Measurements from ENCODE around the gene MAML2. TPM values are rescaled to one million over a fixed set of nuclear protein-coding genes. Genes with fewer than 3 reads are reported as not detected.

The MAML2 gene
- polyA plus RNA-seq, 3 donors, result 0.57 to 7.6 (median 1.2) TPM

DNA sequence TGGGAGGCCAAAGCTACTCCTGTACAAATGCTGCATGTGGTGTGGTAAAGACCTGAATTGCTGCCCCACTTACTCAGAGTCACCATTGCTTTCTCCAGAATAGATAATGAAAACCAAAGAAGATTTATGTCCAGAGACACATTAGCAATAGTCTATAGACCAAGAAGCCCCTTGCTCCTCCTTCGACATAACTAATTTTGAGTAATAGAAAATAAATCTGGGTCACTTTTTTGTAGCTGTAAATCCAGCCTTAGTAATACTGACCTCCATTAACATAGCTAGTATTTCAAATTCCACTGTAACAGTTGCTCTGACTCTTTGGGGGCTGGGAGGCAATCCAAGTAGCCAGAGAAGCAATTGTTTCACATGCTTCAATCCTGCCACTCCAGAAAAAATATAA is 145.9 kb downstream of the MAML2 start:
- Mint-ChIP-seq H3K9me3 (peaks cover 0 to 1% (median 0%) of the 10 kb centered on the region in 7 donors), H3K4me3 (no peak overlapping the region), H3K4me1 (peaks cover 52% of the 10 kb centered on the region), H3K27me3 (ENCODE audit: low read depth in 3 of 3) (peaks cover 2 to 3% (median 2%) of the 10 kb centered on the region in 3 donors), H3K36me3 (peaks cover 2 to 13% of the 10 kb centered on the region in 2 donors), H3K27ac (no peak overlapping the region)
- Histone ChIP-seq H3K4me3 (replicated peaks in 1 of 3; ENCODE audit: low read depth in 2 of 3, low read length in 3 of 3) (peak overlapping the region in 1 of 3 experiments; percentile 4), H3K36me3 (replicated peaks in 1 of 2; ENCODE audit: control insufficient read depth in 1 of 2, insufficient read depth in 2 of 2, low read length in 2 of 2) (no peaks in the 10 kb centered on the region), H3K27me3 (ENCODE audit: control insufficient read depth in 2 of 2, insufficient read depth in 2 of 2, low read length in 2 of 2) (no peaks in the 10 kb centered on the region), H3K27ac (ENCODE audit: low read depth in 1 of 2, low read length in 2 of 2) (no peak overlapping the region), H3K4me1 (ENCODE audit: control insufficient read depth in 1 of 2, insufficient read depth in 2 of 2, low read length in 2 of 2) (peaks cover 30 to 40% of the 10 kb centered on the region in 2 donors), H3K4me2 (replicated peaks; ENCODE audit: extremely low read depth, low read length, poor library complexity, severe bottlenecking) (no peak overlapping the region), H4K20me1 (ENCODE audit: insufficient read depth, low read length) (no peaks in the 10 kb centered on the region), H2AFZ (ENCODE audit: insufficient read depth, low read depth, low read length, poor library complexity, severe bottlenecking) (no peak overlapping the region), H3K79me2 (ENCODE audit: insufficient read depth, low read length) (no peaks in the 10 kb centered on the region), H3K9me3 (replicated peaks in 1 of 2; ENCODE audit: control insufficient read depth in 1 of 2, insufficient read depth in 1 of 2, low read length in 2 of 2) (no peaks in the 10 kb centered on the region), H3K9ac (ENCODE audit: insufficient read depth, low read length, poor library complexity, severe bottlenecking) (no peak overlapping the region)
- no peak for DNase-seq
- no peak for TF ChIP-seq CTCF (IDR thresholded peaks at IDR 0.05)
- intact Hi-C loops (cut with micrococcal nuclease), result loop anchor here in 1 of 2 donors (10.0 kb wide), 1 partner anchor 48 kb away; no protein-coding TSS in a partner anchor
- no CpG with 5 or more reads among the region's 1 CpG for WGBS (ENCODE audit: insufficient coverage)

DNA sequence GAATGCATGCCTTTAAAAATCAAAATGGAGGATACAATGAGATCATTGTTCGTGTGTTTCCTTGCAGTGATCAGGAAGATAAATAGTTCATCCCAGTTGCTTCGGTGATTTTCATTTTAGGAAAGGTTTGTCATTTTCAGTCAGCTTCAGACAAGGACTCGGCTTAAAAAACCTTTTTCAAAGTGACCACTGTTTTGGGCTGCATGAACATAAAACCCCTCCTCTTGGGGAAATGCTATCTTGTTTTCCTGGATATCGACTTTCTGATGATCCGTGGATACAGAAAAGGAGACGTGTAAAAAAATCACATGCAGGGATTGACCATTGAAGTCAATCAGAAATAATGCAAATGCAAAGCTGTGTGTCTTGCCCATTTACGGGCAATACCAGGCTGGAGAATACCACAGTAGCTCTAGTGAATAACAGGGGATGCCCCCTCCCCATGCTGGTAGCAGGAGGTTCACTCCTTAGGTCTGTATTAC is 146.8 kb downstream of the MAML2 start:
- no peak overlapping the region for H3K9ac ChIP-seq (ENCODE audit: insufficient read depth, low read length, poor library complexity, severe bottlenecking)
- H2AFZ ChIP-seq (ENCODE audit: insufficient read depth, low read depth, low read length, poor library complexity, severe bottlenecking), result no peak overlapping the region
- H3K9me3 ChIP-seq (replicated peaks in 1 of 2; ENCODE audit: control insufficient read depth in 1 of 2, insufficient read depth in 1 of 2, low read length in 2 of 2), result no peaks in the 10 kb centered on the region
- H3K27me3 Mint-ChIP-seq (ENCODE audit: low read depth in 3 of 3), result peaks cover 2 to 3% (median 2%) of the 10 kb centered on the region in 3 donors
- no peaks in the 10 kb centered on the region for H3K79me2 ChIP-seq (ENCODE audit: insufficient read depth, low read length)
- no peaks in the 10 kb centered on the region for H4K20me1 ChIP-seq (ENCODE audit: insufficient read depth, low read length)
- H3K27me3 ChIP-seq (ENCODE audit: control insufficient read depth in 2 of 2, insufficient read depth in 2 of 2, low read length in 2 of 2), result no peaks in the 10 kb centered on the region
- peaks cover 51% of the 10 kb centered on the region for H3K4me1 Mint-ChIP-seq
- intact Hi-C loops (cut with micrococcal nuclease), result loop anchor here in 1 of 2 donors (10.0 kb wide), 1 partner anchor 49 kb away; no protein-coding TSS in a partner anchor
- no peaks in the 10 kb centered on the region for H3K36me3 ChIP-seq (replicated peaks in 1 of 2; ENCODE audit: control insufficient read depth in 1 of 2, insufficient read depth in 2 of 2, low read length in 2 of 2)
- H3K27ac ChIP-seq (ENCODE audit: low read depth in 1 of 2, low read length in 2 of 2), result no peak overlapping the region
- peaks cover 2 to 13% of the 10 kb centered on the region in 2 donors for H3K36me3 Mint-ChIP-seq
- no peak overlapping the region for H3K4me2 ChIP-seq (replicated peaks; ENCODE audit: extremely low read depth, low read length, poor library complexity, severe bottlenecking)
- H3K9me3 Mint-ChIP-seq, result peaks cover 0 to 1% (median 0%) of the 10 kb centered on the region in 7 donors
- no peak for DNase-seq
- TF ChIP-seq CTCF (IDR thresholded peaks at IDR 0.05), result no peak
- no peak overlapping the region for H3K4me3 ChIP-seq (replicated peaks in 1 of 3; ENCODE audit: low read depth in 2 of 3, low read length in 3 of 3)
- H3K27ac Mint-ChIP-seq, result no peak overlapping the region
- no CpG with 5 or more reads among the region's 7 CpGs for WGBS (ENCODE audit: insufficient coverage)
- peaks cover 30 to 40% of the 10 kb centered on the region in 2 donors for H3K4me1 ChIP-seq (ENCODE audit: control insufficient read depth in 1 of 2, insufficient read depth in 2 of 2, low read length in 2 of 2)
- H3K4me3 Mint-ChIP-seq, result no peak overlapping the region
